TTC549 (cell line): ENCODE measurements around the gene HTR1B.

Experiments used
- FAIRE-seq: peaks from 2 replicates; lab custom pipeline; 2012; peaks lifted over from hg19 to GRCh38; lab: Jason Lieb, UNC

The HTR1B gene, protein sequence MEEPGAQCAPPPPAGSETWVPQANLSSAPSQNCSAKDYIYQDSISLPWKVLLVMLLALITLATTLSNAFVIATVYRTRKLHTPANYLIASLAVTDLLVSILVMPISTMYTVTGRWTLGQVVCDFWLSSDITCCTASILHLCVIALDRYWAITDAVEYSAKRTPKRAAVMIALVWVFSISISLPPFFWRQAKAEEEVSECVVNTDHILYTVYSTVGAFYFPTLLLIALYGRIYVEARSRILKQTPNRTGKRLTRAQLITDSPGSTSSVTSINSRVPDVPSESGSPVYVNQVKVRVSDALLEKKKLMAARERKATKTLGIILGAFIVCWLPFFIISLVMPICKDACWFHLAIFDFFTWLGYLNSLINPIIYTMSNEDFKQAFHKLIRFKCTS

DNA sequence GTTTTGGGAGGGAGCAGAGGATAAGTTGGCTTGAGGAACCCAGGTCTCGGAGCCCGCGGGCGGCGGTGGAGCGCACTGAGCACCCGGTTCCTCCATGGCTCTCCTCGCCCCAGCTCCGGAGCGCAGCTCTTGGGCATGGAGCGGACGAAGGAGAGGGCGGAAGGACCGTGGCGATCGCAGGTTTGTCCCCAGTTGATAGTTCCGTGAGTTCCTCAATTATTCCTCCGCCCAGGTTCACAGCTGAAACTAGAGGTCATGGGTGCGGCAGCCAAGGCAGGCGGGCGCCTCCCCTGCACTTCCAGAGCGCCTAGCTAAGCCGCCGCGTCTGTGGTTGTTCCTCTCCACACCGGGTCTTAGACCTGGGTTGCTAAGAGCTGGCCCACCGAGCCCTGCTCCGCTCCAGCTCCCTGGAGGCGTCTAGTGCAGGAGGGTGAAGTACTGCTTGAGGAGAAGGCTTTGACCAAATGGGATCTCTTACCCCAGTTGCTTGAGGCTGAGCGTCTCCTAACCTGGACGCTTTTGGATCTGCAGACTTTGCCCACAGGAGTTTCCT, at the start of gene HTR1B:
Gene HTR1B (minus strand): TSS at position 184 of the 553 bp plus-strand sequence. CDS start 88 bp downstream, at position 96.
- no peak for FAIRE-seq

GRCh38 chr6:77512554-77512953, 49.3 kb upstream of the HTR1B start:
- FAIRE-seq = no peak

- no peak for FAIRE-seq
Observed at GRCh38 chr6:77511860-77512259, 48.6 kb upstream of the HTR1B start.

DNA sequence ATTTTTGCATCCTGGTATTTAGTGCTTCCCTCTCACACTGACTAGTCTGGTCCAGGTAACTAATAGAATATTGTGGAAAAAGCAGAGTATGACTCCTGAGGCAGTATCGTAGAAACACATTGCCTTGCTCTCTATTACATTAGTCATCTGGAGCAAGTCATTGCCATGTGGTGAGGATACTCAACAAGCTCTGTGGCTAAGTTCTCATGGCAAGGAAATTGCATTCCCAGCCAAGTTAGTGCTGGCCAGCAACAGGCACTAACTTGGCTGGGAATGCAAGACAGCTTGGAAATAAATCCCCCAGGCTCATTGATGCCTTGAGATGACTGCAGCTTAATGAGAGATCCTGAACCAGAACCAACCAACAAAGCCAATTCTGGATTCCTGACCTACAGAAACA, 39.7 kb upstream of the HTR1B start:
- FAIRE-seq = no peak

DNA sequence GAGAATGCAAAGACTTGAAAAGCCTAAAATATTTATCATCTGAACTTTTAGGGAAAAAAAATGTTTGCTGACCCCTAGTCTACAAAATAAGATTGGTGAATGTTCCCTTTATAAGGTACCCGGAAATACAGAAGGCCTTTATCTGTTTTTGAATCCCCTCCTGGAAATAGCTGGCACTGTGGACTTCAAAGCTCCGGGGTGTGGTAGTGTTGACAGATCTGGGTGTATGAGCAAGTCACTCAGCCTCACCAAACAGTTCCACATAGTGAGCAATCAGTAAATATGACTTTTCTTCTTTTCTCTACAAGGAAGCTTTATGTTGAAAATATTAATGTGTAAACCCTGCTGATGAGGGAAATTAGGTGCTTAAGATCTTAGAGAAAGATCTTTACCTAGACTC, 29.2 kb upstream of the HTR1B start:
- FAIRE-seq = no peak

DNA sequence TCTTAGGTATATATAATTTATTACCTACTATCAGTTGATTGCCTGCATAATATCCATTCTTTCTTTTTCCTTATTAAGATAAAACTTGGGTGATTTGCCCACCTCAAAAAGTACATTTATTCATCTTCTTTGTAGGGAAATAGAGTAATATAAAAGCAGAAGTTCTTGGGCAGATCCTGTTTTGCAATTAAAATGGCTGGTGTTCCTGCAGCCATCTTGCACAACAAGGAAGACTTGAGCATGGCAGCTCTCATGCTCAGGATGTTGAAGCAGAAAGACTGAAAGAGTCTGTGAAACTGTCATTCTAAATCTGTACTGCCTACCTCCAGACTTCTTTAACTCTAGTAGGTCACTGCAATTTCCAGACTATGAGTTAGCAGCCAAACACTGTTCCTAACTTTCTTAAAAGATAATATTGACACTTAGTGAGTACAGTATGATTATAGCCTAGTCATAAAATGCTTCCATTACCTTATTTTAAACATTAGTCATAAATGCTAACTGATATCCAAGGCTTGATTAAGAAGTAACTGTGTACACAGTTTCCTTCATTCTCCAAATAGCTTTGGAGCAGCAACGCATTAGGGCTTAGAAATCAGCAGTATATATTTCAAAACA, 24.6 kb upstream of the HTR1B start:
- FAIRE-seq = no peak

DNA sequence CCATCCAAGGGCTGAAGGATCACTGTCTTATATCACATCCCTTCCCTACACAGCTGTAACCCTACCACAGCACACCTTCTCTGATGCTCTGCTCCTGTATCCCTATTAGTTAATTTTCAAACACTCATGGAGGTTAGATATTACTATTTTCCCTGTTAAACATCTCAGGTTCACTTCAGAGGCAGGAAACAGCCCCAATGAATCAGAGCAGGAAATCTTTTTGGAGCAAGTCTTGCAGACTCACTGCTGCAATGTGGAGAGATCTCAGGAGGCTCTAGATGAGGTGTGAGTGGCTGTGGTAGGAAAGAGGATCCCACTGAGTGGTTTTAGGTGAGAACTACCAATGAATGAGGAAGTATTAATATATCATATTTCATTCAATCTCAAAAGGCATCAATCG, 19.7 kb upstream of the HTR1B start:
- no peak for FAIRE-seq

GRCh38 chr6:77474973-77475372, 11.7 kb upstream of the HTR1B start:
- FAIRE-seq = no peak

DNA sequence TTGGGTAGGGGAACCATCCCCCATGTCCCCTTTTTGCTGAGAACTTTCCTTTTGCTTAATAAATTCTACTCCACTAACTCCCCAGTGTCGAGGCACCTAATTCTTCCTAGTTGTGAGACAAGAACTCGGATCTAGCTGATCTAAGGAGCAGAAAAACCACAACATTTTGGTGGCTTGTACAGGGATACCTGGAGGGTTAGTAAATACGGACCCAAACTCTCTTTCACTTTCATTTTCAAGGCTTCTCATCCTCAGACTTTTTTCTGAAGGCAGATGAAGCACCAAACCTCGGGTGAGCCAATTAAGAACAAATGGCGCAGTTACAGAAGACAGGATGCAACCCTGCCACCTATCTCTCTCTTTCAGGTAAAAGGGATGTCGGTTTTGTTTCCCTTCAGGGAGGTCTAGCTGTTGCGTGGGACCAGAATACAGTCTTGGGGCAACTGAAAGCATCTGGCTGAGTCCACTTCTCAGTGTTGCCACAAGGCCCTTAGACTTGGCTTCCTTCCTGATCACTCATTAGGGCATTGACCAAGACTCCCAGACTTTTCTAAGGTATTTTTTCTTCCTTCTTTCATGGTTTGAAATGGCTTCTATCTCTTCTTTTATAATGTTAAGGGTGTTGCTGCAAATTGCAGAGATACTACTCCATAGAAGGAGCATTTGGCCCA, 11.1 kb upstream of the HTR1B start:
- no peak for FAIRE-seq

- FAIRE-seq = no peak
Observed at GRCh38 chr6:77470983-77471382, 7.7 kb upstream of the HTR1B start.

DNA sequence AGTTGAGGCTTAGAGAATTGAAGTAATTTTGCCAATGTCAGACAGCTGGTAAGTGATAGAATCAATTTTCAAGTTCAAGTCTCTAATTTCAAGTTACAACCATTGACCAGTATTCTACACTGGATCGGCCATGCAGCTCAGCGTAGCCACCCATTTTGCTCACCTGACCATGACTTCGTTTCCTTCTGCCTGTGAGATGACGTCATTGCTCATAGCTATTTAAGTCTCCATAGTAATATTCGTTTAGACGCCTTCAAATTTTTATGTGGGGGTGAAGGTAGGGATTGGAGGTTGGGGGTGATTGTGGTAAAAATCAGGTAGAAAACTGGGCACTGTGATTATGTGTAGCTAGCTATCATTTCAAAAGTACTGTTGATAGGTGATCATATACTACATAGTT, 5.6 kb upstream of the HTR1B start:
- FAIRE-seq = no peak

DNA sequence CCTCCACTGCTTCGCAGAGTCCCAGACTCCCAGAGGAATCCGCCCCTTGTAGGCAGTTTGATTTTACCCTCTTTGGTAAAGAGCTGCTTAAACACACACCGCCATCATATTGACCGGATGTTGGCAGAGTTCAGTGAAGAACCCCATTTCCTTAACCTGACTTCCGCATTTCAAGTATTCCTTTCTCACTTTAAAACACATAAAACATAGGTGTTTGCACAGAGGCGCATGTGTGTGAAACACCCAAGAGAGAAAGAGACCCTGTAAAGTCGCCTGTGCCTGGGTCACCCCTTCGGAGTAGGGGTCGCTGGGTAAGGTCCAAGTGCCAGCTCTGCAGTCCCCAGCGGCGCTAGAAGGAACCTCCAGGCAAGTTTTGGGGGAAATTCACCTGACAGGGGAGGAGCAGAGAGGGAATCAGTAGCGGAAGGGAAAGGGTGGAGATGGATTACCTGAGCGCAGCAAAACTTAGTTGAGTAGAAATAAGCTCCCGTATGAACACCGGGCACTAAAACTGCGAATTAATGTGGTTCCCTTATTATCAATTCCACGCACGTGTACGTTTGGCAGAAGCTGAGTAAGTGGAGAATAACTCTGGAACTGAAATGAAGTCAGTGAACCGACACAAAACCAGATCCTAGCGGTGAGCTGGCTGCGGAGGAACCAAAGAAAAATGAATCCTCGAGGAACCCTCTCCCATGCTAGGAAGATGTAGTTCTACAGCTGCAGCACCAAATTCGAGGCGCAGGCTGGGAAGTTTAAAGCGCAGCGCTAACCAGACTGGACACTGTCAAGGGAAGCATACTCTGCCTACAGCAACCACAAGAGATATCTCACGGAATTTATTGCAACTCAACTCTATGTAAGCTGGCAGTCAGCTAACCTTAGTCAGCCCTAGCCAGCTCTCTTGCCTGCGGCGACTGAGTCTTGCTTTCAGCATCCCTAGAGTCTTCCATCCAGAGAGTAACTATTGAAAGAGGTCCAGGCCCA, 3.5 kb upstream of the HTR1B start:
- FAIRE-seq = no peak

- no peak for FAIRE-seq
Observed at GRCh38 chr6:77466055-77466450, 2.8 kb upstream of the HTR1B start.

DNA sequence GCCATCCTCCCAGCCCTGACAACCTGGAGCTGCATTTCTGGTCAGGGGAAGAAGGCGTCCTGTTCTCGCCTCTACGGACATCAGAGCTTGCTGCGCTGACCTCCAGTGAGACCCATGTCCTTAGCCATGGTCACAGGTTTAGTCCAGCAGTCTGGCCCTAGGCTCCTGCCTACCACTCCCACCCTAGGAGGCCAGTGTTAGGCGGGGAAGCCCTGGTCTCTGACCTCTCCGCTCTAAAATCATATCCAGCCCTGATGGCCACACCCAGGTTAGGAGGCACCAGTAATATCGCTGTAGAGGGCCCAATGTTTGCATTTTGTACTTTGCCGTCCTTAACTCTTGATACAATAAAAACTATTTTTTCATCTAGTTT, 1.2 kb upstream of the HTR1B start:
- FAIRE-seq = no peak

GRCh38 chr6:77463861-77464494, 687 bp upstream of the HTR1B start:
- FAIRE-seq = no peak

GRCh38 chr6:77462359-77463307, 658 bp downstream of the HTR1B start:
- no peak for FAIRE-seq

DNA sequence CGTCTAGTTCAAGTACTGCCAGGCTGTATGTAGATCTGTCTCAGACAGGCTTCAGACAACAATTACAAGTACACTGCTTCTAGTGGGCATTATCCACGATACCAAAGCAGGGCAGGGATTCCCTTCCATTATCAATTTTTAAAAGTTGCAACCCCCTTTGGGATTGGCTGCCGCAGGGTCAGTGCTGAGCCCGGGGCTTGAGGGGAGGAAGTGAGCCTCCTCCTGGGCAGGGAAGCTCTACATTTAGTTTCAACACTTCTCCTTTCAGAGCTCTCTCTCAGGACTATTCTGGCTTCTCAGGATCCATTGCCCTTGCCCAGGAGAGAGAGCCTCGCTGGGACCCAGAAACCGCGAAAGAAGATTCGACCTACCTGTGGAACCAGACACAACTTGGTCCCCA, 1.5 kb downstream of the HTR1B start:
- no peak for FAIRE-seq

DNA sequence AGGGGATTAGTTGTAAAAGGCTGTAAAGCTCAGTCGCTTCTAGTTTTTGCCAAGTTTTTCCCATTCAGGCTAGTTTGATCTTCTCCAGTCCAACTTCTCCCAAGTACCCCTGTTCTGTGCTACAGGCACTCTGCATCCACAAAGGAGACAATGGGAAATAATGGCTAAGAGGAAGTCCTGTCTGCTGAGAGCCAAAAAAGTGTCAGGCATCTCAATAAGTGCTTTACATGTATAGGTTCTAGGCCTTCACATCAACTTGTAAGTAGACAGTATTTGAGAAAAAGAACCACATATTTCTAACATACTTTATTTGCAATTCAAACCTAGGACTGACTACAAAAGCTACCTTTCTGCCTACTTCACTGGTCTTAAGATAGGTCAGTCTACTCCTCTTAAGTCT, 4.9 kb downstream of the HTR1B start:
- FAIRE-seq = no peak

GRCh38 chr6:77457720-77458349, 5.5 kb downstream of the HTR1B start:
- FAIRE-seq = no peak
